Fibroblast of skin of scalp (primary cell): ENCODE measurements around the gene GALNT6.

ENCODE experiments used
- DNase-seq: peaks from one replicate; pipeline ENCODE4 v3.0.0-alpha.2; 2013

Gene GALNT6

GRCh38 chr12:51379571-51379970 lies 11.6 kb downstream of the GALNT6 start:
- no peak for DNase-seq

- DNase-seq, result no peak
These were observed 12.5 kb downstream of the GALNT6 start for GRCh38 chr12:51378749-51379148.

GRCh38 chr12:51377099-51377984 lies 13.9 kb downstream of the GALNT6 start:
- DNase-seq, result no peak

GRCh38 chr12:51374856-51375255 lies 16.4 kb downstream of the GALNT6 start:
- no peak for DNase-seq

GRCh38 chr12:51374361-51374760 lies 16.8 kb downstream of the GALNT6 start:
- DNase-seq, result no peak

- DNase-seq, result no peak
These were observed 18.0 kb downstream of the GALNT6 start for GRCh38 chr12:51373187-51373586.

GRCh38 chr12:51372021-51372420 lies 19.2 kb downstream of the GALNT6 start:
- DNase-seq, result no peak

- DNase-seq, result peak; percentile 96
These were observed 19.8 kb downstream of the GALNT6 start for GRCh38 chr12:51371295-51371953.

GRCh38 chr12:51370667-51371066 lies 20.5 kb downstream of the GALNT6 start:
- no peak for DNase-seq

GRCh38 chr12:51369581-51369980 lies 21.6 kb downstream of the GALNT6 start:
- no peak for DNase-seq

GRCh38 chr12:51368640-51369517 lies 22.3 kb downstream of the GALNT6 start:
- DNase-seq, result peak; percentile 15

GRCh38 chr12:51365276-51365675 lies 25.9 kb downstream of the GALNT6 start:
- DNase-seq, result no peak

GRCh38 chr12:51364001-51364400 lies 27.2 kb downstream of the GALNT6 start:
- no peak for DNase-seq

- no peak for DNase-seq
These were observed 28.4 kb downstream of the GALNT6 start for GRCh38 chr12:51362747-51363342.

GRCh38 chr12:51362307-51362706 lies 28.9 kb downstream of the GALNT6 start:
- DNase-seq, result no peak

GRCh38 chr12:51361161-51362016 lies 29.8 kb downstream of the GALNT6 start:
- no peak for DNase-seq

- DNase-seq, result no peak
These were observed 30.9 kb downstream of the GALNT6 start for GRCh38 chr12:51360315-51360714.

GRCh38 chr12:51359851-51360250 lies 31.4 kb downstream of the GALNT6 start:
- DNase-seq, result no peak

- DNase-seq, result no peak
These were observed 32.7 kb downstream of the GALNT6 start for GRCh38 chr12:51358496-51358895.

GRCh38 chr12:51357374-51358047 lies 33.7 kb downstream of the GALNT6 start:
- DNase-seq, result no peak
